ENCODE data around the gene SHISA5. TPM values are rescaled to one million over a fixed set of nuclear protein-coding genes. Genes with fewer than 3 reads are reported as not detected.
A peak's percentile ranks its signal among the peaks of the same experiment; 100 is the strongest.
"Not testable (repeated sequence)": the region's sequence is repeated elsewhere in the genome, so short reads cannot be mapped to it uniquely, and the experiment has no call there.

The SHISA5 gene
- polyA plus RNA-seq, 6 donors from 2014 or later = 393 to 571 (median 442) TPM

- ATAC-seq (ENCODE audit: low read depth in 2 of 2) = peak; percentile 93 to 94
- Mint-ChIP-seq H3K4me1 (peaks cover 32 to 65% (median 65%) of the 10 kb centered on the region in 3 donors), H3K27me3 (no peaks in the 10 kb centered on the region), H3K27ac (peak overlapping the region; percentile 93 to 99 (median 97)), H3K4me3 (peak overlapping the region; percentile 74 to 94 (median 88)), H3K36me3 (no peaks in the 10 kb centered on the region), H3K9me3 (no peaks in the 10 kb centered on the region)
- DNase-seq = peak; percentile 74
Measured at GRCh38 chr3:48478626-48479555, 25.1 kb downstream of the SHISA5 start.

DNA sequence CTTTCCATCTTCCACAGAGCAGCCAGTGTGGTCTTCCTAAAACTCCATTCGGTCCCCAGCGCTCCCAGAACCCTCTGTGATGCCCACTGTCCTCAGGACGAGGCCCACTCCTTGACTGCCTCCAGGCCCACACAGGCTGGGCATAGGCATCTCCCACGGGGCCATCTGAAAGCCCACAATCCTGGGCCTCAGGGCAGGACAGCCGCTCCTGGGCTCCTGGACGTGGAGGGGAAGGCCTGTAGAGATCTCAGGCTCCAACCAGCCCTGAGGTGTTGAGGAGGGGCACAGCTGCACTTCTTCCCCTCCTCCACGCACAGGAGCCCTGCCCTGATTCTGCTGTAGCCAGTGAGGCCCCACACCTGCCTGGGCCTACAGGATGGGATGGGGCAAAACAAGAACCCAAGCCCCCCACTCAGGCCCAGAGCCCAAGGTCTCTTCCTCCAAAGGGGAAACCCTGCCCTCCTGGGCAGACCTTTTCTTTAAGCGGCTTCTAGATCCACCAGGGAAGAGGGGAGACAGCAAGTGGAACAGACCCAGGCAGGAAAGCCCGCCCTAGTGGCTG is 25.9 kb downstream of the SHISA5 start:
- no peaks in the 10 kb centered on the region for H3K27me3 Mint-ChIP-seq
- H3K9me3 Mint-ChIP-seq = no peaks in the 10 kb centered on the region
- no peaks in the 10 kb centered on the region for H3K36me3 Mint-ChIP-seq
- H3K4me3 Mint-ChIP-seq = peak overlapping the region; percentile 74 to 94 (median 88)
- ATAC-seq (ENCODE audit: low read depth in 2 of 2) (no peak), DNase-seq (no peak)
- H3K27ac Mint-ChIP-seq = peak overlapping the region; percentile 93 to 99 (median 97)
- peaks cover 38 to 73% (median 72%) of the 10 kb centered on the region in 3 donors for H3K4me1 Mint-ChIP-seq

DNA sequence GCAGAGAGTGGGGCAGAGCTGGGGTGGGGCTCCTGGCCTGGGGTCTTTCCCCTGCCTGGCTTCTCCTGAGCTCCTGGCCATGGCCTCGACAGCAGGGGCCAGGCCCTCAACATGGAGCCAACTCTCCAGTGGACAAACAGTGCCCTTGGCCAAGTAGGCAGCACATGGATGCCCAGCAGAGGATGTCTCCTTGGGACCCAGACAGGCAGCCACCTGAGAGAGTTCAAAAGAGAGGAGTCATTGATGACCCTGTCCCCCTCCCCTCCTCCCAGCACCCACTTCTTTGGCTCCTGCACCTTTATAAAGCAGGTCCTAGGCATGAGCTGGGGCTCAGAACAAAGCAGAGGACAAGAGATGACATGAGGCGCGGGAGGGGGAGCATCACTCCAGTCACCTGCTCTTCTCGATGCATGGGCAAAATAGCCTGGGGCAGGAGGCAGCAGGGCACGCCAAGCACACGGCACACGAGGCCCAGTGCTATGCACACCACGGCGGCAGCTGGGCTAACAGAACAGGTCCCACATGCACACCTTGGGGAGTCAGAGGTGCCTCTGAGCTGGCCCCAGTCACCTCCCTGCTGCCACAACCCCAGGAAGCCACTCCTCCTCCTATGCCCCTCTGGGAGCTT is 27.4 kb downstream of the SHISA5 start:
- no peaks in the 10 kb centered on the region for H3K9me3 Mint-ChIP-seq
- ATAC-seq (ENCODE audit: low read depth in 2 of 2) = no peak
- no peak for DNase-seq
- H3K4me1 Mint-ChIP-seq = peaks cover 42 to 72% (median 70%) of the 10 kb centered on the region in 3 donors
- H3K36me3 Mint-ChIP-seq = no peaks in the 10 kb centered on the region
- peak overlapping the region; percentile 74 to 94 (median 86) for H3K4me3 Mint-ChIP-seq
- peak overlapping the region; percentile 78 to 99 (median 92) for H3K27ac Mint-ChIP-seq
- H3K27me3 Mint-ChIP-seq = no peaks in the 10 kb centered on the region

GRCh38 chr3:48475188-48475587 is 28.8 kb downstream of the SHISA5 start:
- DNase-seq (no peak), ATAC-seq (ENCODE audit: low read depth in 2 of 2) (no peak)
- Mint-ChIP-seq H3K9me3 (no peaks in the 10 kb centered on the region), H3K4me3 (peak overlapping the region in 5 of 8 donors; percentile 2 to 81 (median 67)), H3K36me3 (no peaks in the 10 kb centered on the region), H3K27ac (peak overlapping the region; percentile 63 to 99 (median 94)), H3K4me1 (peaks cover 41 to 74% (median 70%) of the 10 kb centered on the region in 3 donors), H3K27me3 (no peaks in the 10 kb centered on the region)

- DNase-seq (no peak), ATAC-seq (ENCODE audit: low read depth in 2 of 2) (no peak)
- peak overlapping the region; percentile 77 to 99 (median 94) for H3K27ac Mint-ChIP-seq
- no peaks in the 10 kb centered on the region for H3K27me3 Mint-ChIP-seq
- peak overlapping the region in 5 of 8 donors; percentile 2 to 59 (median 6) for H3K4me3 Mint-ChIP-seq
- peaks cover 45 to 74% (median 70%) of the 10 kb centered on the region in 3 donors for H3K4me1 Mint-ChIP-seq
- H3K36me3 Mint-ChIP-seq = no peaks in the 10 kb centered on the region
- no peaks in the 10 kb centered on the region for H3K9me3 Mint-ChIP-seq
Measured at GRCh38 chr3:48474619-48475018, 29.4 kb downstream of the SHISA5 start.

- H3K4me3 Mint-ChIP-seq; H3K9me3 Mint-ChIP-seq; H3K27me3 Mint-ChIP-seq; ATAC-seq (ENCODE audit: low read depth in 2 of 2); DNase-seq; H3K36me3 Mint-ChIP-seq: not testable (repeated sequence)
- H3K4me1 Mint-ChIP-seq = peaks cover 48 to 74% (median 70%) of the 10 kb centered on the region in 3 donors
- H3K27ac Mint-ChIP-seq = peak overlapping the region in 5 of 6 donors; percentile 88 to 99 (median 97)
Measured at GRCh38 chr3:48474031-48474430, 29.9 kb downstream of the SHISA5 start.

DNA sequence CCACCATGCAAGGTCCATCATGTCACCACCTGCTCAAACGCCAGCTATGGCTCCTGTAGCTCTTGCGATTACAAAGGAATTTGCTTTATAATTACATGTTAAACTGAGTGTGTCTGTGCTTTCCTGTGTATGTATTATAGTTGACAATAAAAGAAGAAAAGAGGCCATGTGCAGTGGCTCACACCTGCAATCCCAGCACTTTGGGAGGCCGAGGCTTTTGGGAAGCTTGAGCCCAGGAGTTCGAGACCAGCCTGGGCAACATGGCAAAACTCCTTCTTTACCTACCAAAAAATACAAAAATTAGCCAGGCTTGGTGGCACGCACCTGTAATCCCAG is 30.4 kb downstream of the SHISA5 start:
- DNase-seq (no peak), ATAC-seq (ENCODE audit: low read depth in 2 of 2) (no peak)
- H3K36me3 Mint-ChIP-seq = no peaks in the 10 kb centered on the region
- no peaks in the 10 kb centered on the region for H3K9me3 Mint-ChIP-seq
- H3K4me3 Mint-ChIP-seq = peak overlapping the region in 6 of 8 donors; percentile 9 to 97 (median 80)
- peak overlapping the region; percentile 97 to 99 (median 99) for H3K27ac Mint-ChIP-seq
- peaks cover 48 to 74% (median 70%) of the 10 kb centered on the region in 3 donors for H3K4me1 Mint-ChIP-seq
- H3K27me3 Mint-ChIP-seq = no peaks in the 10 kb centered on the region

GRCh38 chr3:48472923-48473616 is 30.9 kb downstream of the SHISA5 start:
- H3K9me3 Mint-ChIP-seq = no peaks in the 10 kb centered on the region
- DNase-seq (peak; percentile 96), ATAC-seq (ENCODE audit: low read depth in 2 of 2) (peak; percentile 88 to 91)
- H3K27me3 Mint-ChIP-seq = no peaks in the 10 kb centered on the region
- H3K4me3 Mint-ChIP-seq = peak overlapping the region; percentile 82 to 97 (median 92)
- no peaks in the 10 kb centered on the region for H3K36me3 Mint-ChIP-seq
- peaks cover 45 to 74% (median 70%) of the 10 kb centered on the region in 3 donors for H3K4me1 Mint-ChIP-seq
- peak overlapping the region; percentile 97 to 99 (median 99) for H3K27ac Mint-ChIP-seq

- peak overlapping the region; percentile 97 to 99 (median 99) for H3K27ac Mint-ChIP-seq
- H3K27me3 Mint-ChIP-seq = no peaks in the 10 kb centered on the region
- no peaks in the 10 kb centered on the region for H3K9me3 Mint-ChIP-seq
- peak in 1 of 2 donors; percentile 11 for ATAC-seq (ENCODE audit: low read depth in 2 of 2)
- H3K4me1 Mint-ChIP-seq = peaks cover 45 to 74% (median 70%) of the 10 kb centered on the region in 3 donors
- H3K36me3 Mint-ChIP-seq = no peaks in the 10 kb centered on the region
- no peak for DNase-seq
- H3K4me3 Mint-ChIP-seq = peak overlapping the region; percentile 82 to 97 (median 92)
Measured at GRCh38 chr3:48472673-48472922, 31.4 kb downstream of the SHISA5 start.

GRCh38 chr3:48470286-48470685 is 33.7 kb downstream of the SHISA5 start:
- Mint-ChIP-seq H3K4me3 (peak overlapping the region; percentile 62 to 92 (median 70)), H3K27me3 (no peaks in the 10 kb centered on the region), H3K36me3 (no peaks in the 10 kb centered on the region), H3K27ac (peak overlapping the region; percentile 76 to 99 (median 85)), H3K9me3 (no peaks in the 10 kb centered on the region), H3K4me1 (peaks cover 50 to 70% (median 64%) of the 10 kb centered on the region in 3 donors)
- ATAC-seq (ENCODE audit: low read depth in 2 of 2) (no peak), DNase-seq (no peak)

- no peak for ATAC-seq (ENCODE audit: low read depth in 2 of 2)
- no peaks in the 10 kb centered on the region for H3K27me3 Mint-ChIP-seq
- H3K4me3 Mint-ChIP-seq = peak overlapping the region; percentile 29 to 92 (median 74)
- H3K36me3 Mint-ChIP-seq = no peaks in the 10 kb centered on the region
- peak overlapping the region; percentile 73 to 99 (median 92) for H3K27ac Mint-ChIP-seq
- peaks cover 45 to 65% (median 59%) of the 10 kb centered on the region in 3 donors for H3K4me1 Mint-ChIP-seq
- H3K9me3 Mint-ChIP-seq = no peaks in the 10 kb centered on the region
- DNase-seq = no peak
Measured at GRCh38 chr3:48469046-48469915, 34.7 kb downstream of the SHISA5 start.

DNA sequence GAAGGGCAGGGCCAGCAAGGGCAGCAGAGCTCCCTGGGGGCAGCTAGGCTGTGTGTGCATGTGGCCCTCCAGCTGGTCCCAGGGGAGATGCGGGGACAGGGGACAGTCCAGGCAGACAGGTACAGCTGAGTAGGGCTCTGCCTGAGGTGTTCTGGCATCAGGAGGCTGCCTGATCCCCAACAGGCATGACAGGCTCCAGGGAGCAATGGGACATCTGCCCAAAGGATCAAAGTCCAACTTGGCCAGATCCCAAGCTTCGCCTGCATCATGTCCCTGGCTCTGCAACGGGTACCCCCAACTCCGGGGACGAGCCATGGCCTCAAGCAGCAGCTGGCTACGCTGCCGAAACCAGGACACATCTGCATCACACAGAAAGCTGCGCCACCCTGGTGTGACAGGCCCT is 35.6 kb downstream of the SHISA5 start:
- peak overlapping the region; percentile 83 to 96 (median 92) for H3K4me3 Mint-ChIP-seq
- no peak for DNase-seq
- no peaks in the 10 kb centered on the region for H3K27me3 Mint-ChIP-seq
- ATAC-seq (ENCODE audit: low read depth in 2 of 2) = no peak
- H3K9me3 Mint-ChIP-seq = no peaks in the 10 kb centered on the region
- H3K4me1 Mint-ChIP-seq = peaks cover 41 to 61% (median 55%) of the 10 kb centered on the region in 3 donors
- H3K27ac Mint-ChIP-seq = peak overlapping the region in 5 of 6 donors; percentile 86 to 99 (median 93)
- no peaks in the 10 kb centered on the region for H3K36me3 Mint-ChIP-seq

Data from naive B cell (primary cell).